ENCODE results near the gene TMX1. TPM values are rescaled to one million over a fixed set of nuclear protein-coding genes. Genes with fewer than 3 reads are reported as not detected.

TMX1 gene
- total and polyA plus RNA-seq, 4 donors, result 11.6 to 22.8 (median 19.4) TPM

DNA sequence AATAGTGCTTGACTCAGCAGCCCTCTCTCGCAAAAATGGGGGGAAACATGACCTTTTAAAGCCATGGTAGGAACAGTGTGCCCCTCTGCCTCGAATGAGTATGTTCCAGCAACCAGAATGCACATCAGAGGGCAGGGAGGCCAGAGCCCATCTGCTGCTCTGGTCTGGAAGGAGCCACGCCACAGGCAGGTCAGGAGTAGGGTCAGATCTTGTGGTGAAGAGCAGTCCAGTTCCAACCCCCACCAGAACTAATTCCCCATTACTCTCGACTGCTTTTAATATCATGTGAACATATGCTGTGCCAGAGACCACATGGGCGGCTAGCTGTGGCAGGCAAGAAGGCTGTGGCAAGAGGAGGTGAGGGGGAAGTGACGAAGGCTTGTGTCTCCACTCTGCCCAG, 34.6 kb upstream of the TMX1 start (continued):
- TF ChIP-seq, protein P1, sequence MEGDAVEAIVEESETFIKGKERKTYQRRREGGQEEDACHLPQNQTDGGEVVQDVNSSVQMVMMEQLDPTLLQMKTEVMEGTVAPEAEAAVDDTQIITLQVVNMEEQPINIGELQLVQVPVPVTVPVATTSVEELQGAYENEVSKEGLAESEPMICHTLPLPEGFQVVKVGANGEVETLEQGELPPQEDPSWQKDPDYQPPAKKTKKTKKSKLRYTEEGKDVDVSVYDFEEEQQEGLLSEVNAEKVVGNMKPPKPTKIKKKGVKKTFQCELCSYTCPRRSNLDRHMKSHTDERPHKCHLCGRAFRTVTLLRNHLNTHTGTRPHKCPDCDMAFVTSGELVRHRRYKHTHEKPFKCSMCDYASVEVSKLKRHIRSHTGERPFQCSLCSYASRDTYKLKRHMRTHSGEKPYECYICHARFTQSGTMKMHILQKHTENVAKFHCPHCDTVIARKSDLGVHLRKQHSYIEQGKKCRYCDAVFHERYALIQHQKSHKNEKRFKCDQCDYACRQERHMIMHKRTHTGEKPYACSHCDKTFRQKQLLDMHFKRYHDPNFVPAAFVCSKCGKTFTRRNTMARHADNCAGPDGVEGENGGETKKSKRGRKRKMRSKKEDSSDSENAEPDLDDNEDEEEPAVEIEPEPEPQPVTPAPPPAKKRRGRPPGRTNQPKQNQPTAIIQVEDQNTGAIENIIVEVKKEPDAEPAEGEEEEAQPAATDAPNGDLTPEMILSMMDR (IDR thresholded peaks at IDR 0.05; ENCODE audit: low read depth, low read length, missing input control), result no peak
- TF ChIP-seq JUND (IDR thresholded peaks at IDR 0.05), result no peak

DNA sequence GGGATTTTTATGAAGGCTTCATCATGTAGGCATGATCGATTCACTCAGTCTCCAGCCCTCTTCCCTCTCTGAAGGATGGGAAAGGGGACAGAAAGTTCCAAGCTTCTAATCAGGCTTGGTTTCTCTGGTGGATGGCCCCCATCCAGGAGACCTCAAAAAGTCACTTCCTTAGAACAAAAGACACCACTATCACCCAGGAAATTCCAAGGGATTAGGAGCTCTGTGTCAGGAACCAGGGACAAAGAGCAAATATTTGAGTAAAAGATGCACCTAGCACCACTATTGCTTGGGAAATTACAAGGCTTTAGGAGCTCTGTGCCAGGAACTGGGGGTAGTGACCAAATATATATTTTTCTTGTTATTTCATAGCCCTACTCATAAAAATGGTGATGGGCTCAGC, 33.6 kb upstream of the TMX1 start:
- H3K4me1 ChIP-seq (ENCODE audit: control insufficient read depth in 4 of 4, insufficient read depth in 4 of 4, low read length in 3 of 4), result no peaks in the 10 kb centered on the region
- peaks cover 0 to 3% (median 1%) of the 10 kb centered on the region in 4 donors for H3K27me3 ChIP-seq (ENCODE audit: control insufficient read depth in 4 of 4, insufficient read depth in 4 of 4, low read length in 3 of 4)
- no peak overlapping the region for H3K27ac ChIP-seq (ENCODE audit: low read depth in 1 of 2, low read length in 2 of 2)
- 80% methylated on average over 1 of the region's 1 CpG for WGBS
- no peaks in the 10 kb centered on the region for H3K36me3 ChIP-seq (ENCODE audit: control insufficient read depth in 4 of 4, insufficient read depth in 3 of 4, low read depth in 1 of 4, low read length in 3 of 4)
- no peak overlapping the region for H3K9ac ChIP-seq (ENCODE audit: low read depth in 1 of 2, low read length in 2 of 2)
- H3K4me3 ChIP-seq (ENCODE audit: low read depth in 1 of 3, low read length in 3 of 3), result no peak overlapping the region
- TF ChIP-seq FOXA2 (IDR thresholded peaks at IDR 0.05) (no peak), EGR1 (IDR thresholded peaks at IDR 0.05; ENCODE audit: low read depth in 2 of 2) (no peak), TAF1 (conservative IDR thresholded peaks at IDR 0.05) (no peak), RAD21 (IDR thresholded peaks at IDR 0.05) (no peak), RXRA (IDR thresholded peaks at IDR 0.05) (no peak), HNF4G (IDR thresholded peaks at IDR 0.05) (no peak)
- TF ChIP-seq, protein P2, sequence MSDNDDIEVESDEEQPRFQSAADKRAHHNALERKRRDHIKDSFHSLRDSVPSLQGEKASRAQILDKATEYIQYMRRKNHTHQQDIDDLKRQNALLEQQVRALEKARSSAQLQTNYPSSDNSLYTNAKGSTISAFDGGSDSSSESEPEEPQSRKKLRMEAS (IDR thresholded peaks at IDR 0.05), result no peak
- TF ChIP-seq, protein P3, sequence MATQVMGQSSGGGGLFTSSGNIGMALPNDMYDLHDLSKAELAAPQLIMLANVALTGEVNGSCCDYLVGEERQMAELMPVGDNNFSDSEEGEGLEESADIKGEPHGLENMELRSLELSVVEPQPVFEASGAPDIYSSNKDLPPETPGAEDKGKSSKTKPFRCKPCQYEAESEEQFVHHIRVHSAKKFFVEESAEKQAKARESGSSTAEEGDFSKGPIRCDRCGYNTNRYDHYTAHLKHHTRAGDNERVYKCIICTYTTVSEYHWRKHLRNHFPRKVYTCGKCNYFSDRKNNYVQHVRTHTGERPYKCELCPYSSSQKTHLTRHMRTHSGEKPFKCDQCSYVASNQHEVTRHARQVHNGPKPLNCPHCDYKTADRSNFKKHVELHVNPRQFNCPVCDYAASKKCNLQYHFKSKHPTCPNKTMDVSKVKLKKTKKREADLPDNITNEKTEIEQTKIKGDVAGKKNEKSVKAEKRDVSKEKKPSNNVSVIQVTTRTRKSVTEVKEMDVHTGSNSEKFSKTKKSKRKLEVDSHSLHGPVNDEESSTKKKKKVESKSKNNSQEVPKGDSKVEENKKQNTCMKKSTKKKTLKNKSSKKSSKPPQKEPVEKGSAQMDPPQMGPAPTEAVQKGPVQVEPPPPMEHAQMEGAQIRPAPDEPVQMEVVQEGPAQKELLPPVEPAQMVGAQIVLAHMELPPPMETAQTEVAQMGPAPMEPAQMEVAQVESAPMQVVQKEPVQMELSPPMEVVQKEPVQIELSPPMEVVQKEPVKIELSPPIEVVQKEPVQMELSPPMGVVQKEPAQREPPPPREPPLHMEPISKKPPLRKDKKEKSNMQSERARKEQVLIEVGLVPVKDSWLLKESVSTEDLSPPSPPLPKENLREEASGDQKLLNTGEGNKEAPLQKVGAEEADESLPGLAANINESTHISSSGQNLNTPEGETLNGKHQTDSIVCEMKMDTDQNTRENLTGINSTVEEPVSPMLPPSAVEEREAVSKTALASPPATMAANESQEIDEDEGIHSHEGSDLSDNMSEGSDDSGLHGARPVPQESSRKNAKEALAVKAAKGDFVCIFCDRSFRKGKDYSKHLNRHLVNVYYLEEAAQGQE (IDR thresholded peaks at IDR 0.05), result no peak
- no peaks in the 10 kb centered on the region for H3K9me3 ChIP-seq (ENCODE audit: control insufficient read depth in 4 of 4, low read length in 3 of 4)
- no peak for DNase-seq (ENCODE audit: low spot score)

DNA sequence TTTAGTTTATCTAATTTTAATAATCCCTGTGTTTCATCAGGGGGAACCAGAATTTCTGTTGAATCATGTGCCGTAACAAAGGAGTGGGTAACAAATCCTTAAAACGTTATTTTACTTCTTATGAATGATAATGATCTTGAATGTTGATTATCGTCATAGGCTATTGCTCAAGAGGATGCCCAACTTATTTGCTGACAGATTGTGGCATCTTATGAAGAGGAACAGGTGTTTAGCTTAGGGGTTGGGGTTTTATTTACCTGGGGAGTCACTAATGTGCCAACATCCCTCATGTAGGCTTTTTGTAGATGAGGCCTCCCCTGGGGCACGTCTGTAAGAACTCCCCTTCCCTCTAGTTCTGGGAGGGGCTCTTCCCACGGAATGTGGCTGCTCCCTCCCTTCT, 32.4 kb upstream of the TMX1 start:
- Histone ChIP-seq H3K27ac (ENCODE audit: low read depth in 1 of 2, low read length in 2 of 2) (no peak overlapping the region), H3K9me3 (ENCODE audit: control insufficient read depth in 4 of 4, low read length in 3 of 4) (no peaks in the 10 kb centered on the region), H3K4me1 (ENCODE audit: control insufficient read depth in 4 of 4, insufficient read depth in 4 of 4, low read length in 3 of 4) (no peaks in the 10 kb centered on the region)

More for the DNA sequence above, 32.4 kb upstream of the TMX1 start:
- 57% methylated on average over 5 of the region's 5 CpGs for WGBS
- no peak for DNase-seq (ENCODE audit: low spot score)
- H3K27me3 ChIP-seq (ENCODE audit: control insufficient read depth in 4 of 4, insufficient read depth in 4 of 4, low read length in 3 of 4), result peaks cover 0 to 3% (median 1%) of the 10 kb centered on the region in 4 donors
- H3K4me3 ChIP-seq (ENCODE audit: low read depth in 1 of 3, low read length in 3 of 3), result no peak overlapping the region
- TF ChIP-seq FOXA2 (IDR thresholded peaks at IDR 0.05), result no peak
- no peak for TF ChIP-seq GABPA (IDR thresholded peaks at IDR 0.05 in 1 of 2, conservative IDR thresholded peaks at IDR 0.05 in 1 of 2)
- TF ChIP-seq, protein P4, sequence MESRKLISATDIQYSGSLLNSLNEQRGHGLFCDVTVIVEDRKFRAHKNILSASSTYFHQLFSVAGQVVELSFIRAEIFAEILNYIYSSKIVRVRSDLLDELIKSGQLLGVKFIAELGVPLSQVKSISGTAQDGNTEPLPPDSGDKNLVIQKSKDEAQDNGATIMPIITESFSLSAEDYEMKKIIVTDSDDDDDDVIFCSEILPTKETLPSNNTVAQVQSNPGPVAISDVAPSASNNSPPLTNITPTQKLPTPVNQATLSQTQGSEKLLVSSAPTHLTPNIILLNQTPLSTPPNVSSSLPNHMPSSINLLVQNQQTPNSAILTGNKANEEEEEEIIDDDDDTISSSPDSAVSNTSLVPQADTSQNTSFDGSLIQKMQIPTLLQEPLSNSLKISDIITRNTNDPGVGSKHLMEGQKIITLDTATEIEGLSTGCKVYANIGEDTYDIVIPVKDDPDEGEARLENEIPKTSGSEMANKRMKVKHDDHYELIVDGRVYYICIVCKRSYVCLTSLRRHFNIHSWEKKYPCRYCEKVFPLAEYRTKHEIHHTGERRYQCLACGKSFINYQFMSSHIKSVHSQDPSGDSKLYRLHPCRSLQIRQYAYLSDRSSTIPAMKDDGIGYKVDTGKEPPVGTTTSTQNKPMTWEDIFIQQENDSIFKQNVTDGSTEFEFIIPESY (IDR thresholded peaks at IDR 0.05), result no peak
- TF ChIP-seq, protein P1 (IDR thresholded peaks at IDR 0.05; ENCODE audit: low read depth, low read length, missing input control), result no peak
- TF ChIP-seq HNF4G (IDR thresholded peaks at IDR 0.05), result no peak
- no peak for TF ChIP-seq TAF1 (conservative IDR thresholded peaks at IDR 0.05)
- no peak for TF ChIP-seq SP1 (IDR thresholded peaks at IDR 0.05)
- H3K9ac ChIP-seq (ENCODE audit: low read depth in 1 of 2, low read length in 2 of 2), result no peak overlapping the region
- no peaks in the 10 kb centered on the region for H3K36me3 ChIP-seq (ENCODE audit: control insufficient read depth in 4 of 4, insufficient read depth in 3 of 4, low read depth in 1 of 4, low read length in 3 of 4)

All from liver (tissue), 9 donors.